Activated naive CD8-positive, alpha-beta T cell treated with anti-CD3 and anti-CD28 coated beads, Interleukin-2, amount 50 U/mL, for 24 hours (primary cell): ENCODE results near the gene SGSM1.
"Not testable (repeated sequence)": the region's sequence is repeated elsewhere in the genome, so short reads cannot be mapped to it uniquely, and the experiment has no call there.

ENCODE experiments used
- ATAC-seq: fragments of 150-1000 bp; cut with Tn5 transposase; one replicate; pipeline ENCODE4 v1.10.0; 2021
- DNase-seq: peaks from one replicate; pipeline ENCODE4 v3.0.0; 2021
- H3K27ac Mint-ChIP-seq: one replicate; pipeline ENCODE4 v1.8.0; 2021; ENCODE audit warnings: mild to moderate bottlenecking, mixed read lengths
- H3K27me3 Mint-ChIP-seq: one replicate; pipeline ENCODE4 v1.8.0; 2021; ENCODE audit warnings: mixed read lengths
- H3K36me3 Mint-ChIP-seq: one replicate; pipeline ENCODE4 v1.8.0; 2021; ENCODE audit warnings: low read depth, mixed read lengths
- H3K4me1 Mint-ChIP-seq: one replicate; pipeline ENCODE4 v1.8.0; 2021; ENCODE audit warnings: mixed read lengths
- H3K4me3 Mint-ChIP-seq: one replicate; pipeline ENCODE4 v1.8.0; 2021; ENCODE audit warnings: mild to moderate bottlenecking, moderate library complexity, mixed read lengths
- H3K9me3 Mint-ChIP-seq: one replicate; pipeline ENCODE4 v1.8.0; 2021; ENCODE audit warnings: mixed read lengths

The SGSM1 gene

DNA sequence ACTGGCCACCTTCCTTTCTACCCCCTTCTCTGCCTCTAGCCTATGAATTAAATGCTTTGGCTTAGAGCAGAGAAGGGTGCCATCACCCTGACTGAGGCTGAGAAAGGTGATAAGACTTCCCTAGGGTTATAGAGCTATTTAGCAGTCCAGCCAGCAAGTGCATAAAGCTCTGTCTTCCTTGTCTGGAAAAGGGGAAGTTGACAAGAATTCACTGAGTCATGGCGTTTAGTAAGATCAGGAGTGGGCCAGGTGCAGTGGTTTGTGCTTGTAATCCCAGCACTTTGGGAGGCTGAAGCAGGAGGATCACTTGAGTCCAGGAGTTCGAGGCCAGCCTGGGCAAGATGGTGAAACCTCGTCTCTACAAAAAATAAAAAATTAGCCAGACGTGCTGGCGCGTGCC is 77.4 kb downstream of the SGSM1 start:
- no peaks in the 10 kb centered on the region for H3K36me3 Mint-ChIP-seq
- H3K4me3 Mint-ChIP-seq: no peak overlapping the region
- H3K9me3 Mint-ChIP-seq: no peaks in the 10 kb centered on the region
- ATAC-seq (no peak), DNase-seq (no peak)
- no peaks in the 10 kb centered on the region for H3K27me3 Mint-ChIP-seq
- H3K27ac Mint-ChIP-seq: no peak overlapping the region
- H3K4me1 Mint-ChIP-seq: no peaks in the 10 kb centered on the region

DNA sequence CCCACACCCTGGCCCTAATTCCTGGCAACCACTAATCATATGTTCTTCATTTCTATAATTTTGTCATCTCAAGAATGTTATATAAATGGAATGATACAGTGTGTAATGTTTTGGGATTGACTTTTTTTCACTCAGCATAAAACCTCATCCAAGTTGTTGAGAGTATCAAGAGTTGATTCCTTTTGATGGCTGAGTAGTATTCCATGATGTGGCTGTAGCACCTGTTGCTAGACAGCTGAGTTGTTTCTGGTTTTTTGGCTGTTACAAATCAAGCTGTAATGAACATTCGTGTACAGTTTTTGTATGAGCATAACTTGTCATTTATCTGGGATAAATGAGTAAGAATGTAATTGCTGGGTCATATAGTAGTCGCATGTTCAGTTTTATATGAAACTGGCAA is 81.2 kb downstream of the SGSM1 start:
- Mint-ChIP-seq H3K27ac (no peak overlapping the region), H3K27me3 (no peaks in the 10 kb centered on the region), H3K9me3 (no peaks in the 10 kb centered on the region), H3K4me1 (no peaks in the 10 kb centered on the region), H3K4me3 (no peak overlapping the region), H3K36me3 (no peaks in the 10 kb centered on the region)
- no peak for ATAC-seq
- DNase-seq: no peak

DNA sequence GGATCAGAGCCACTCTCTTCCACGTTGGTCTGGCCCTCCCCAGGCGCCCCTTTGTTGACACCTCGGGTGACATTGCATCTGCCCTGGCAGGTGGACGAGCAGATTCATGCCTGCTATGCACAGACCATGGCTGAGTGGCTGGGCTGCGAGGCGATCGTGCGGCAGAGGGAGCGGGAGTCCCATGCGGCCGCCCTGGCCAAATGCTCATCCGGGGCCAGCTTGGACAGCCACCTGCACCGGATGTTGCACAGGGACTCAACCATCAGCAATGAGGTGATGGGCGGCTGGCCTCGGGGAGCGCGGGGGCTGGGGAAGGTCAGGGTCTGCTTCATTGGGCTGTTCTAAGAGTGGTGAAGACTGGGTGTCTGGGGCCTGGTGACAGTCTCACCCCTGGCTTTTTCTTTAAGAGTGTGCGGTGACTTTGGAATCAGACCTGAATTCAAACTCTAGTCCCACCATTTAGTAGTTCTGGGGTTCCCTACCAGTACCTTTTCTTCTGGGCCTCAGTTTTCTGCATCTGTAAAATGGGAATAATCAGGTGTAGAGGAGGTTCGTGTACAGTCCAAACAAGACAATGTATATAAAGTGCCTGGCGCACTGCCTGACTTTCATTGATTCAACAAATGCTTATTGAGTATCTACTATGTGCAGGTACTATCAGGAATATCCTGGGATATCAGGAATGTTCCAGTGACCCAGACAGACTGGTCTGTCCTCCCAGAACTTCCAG is 87.5 kb downstream of the SGSM1 start:
- Mint-ChIP-seq H3K27me3 (peaks cover 2% of the 10 kb centered on the region), H3K27ac (no peak overlapping the region), H3K4me1 (no peaks in the 10 kb centered on the region), H3K36me3 (no peaks in the 10 kb centered on the region), H3K4me3 (no peak overlapping the region), H3K9me3 (no peaks in the 10 kb centered on the region)
- DNase-seq (no peak), ATAC-seq (no peak)

DNA sequence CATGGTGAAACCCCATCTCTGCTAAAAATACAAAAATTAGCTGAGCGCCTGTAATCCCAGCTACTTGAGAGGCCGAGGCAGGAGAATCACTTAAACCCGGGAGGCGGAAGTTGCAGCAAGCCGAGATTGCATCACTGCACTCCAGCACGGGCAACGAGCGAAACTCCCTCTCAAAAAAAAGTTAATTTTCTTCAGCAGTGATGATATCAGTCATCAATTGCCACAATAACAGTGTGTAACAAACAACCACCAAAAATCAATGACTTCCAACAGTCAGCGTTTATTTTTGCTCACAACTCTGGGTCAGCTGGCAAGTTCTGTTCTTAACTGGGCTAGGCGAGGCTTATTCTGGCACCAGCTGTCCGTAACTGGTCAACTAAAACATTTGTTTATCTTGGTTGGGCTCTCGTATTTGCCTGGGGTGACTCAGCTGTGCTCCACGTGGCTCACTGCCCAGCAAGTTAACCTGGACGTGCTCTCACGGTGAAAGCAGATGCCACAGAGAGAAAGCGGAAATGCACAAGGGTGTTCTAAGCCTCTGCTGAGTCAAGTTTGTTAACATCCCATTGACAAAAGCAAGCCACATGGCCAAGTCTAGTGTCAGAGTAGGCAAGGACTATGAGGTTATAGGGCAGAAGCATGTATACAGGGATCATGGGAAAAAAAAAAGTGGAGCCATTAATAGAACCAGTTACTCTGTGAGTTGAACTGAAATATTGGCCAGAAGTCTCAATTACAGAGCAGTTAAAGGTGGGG is 88.4 kb downstream of the SGSM1 start:
- DNase-seq (no peak), ATAC-seq (no peak)
- H3K9me3 Mint-ChIP-seq: no peaks in the 10 kb centered on the region

DNA sequence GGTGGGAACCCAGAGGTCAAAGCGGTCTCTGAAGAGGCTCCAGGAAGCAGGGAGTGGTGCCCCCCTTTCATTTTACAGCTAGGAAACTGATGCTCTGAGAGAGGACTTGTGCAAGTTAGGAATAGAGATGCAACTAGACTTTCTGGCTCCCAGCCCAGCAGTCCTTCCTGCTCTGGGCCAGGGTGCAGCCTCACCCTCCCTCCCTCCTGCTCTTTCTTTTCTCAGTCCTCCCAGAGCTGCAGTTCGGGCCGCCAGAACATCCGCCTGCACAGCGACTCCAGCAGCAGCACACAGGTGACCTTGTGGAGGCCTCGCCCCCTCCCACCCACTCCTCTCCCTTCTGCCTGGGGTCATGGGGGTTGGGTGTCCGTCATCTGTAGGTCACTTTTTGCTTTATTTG is 89.0 kb downstream of the SGSM1 start:
- H3K4me1 Mint-ChIP-seq: no peaks in the 10 kb centered on the region
- no peak for ATAC-seq

More for the DNA sequence above, 88.4 kb downstream of the SGSM1 start:
- H3K36me3 Mint-ChIP-seq: no peaks in the 10 kb centered on the region
- H3K4me3 Mint-ChIP-seq: no peak overlapping the region
- H3K27me3 Mint-ChIP-seq: peaks cover 2% of the 10 kb centered on the region
- no peaks in the 10 kb centered on the region for H3K4me1 Mint-ChIP-seq
- H3K27ac Mint-ChIP-seq: no peak overlapping the region

DNA sequence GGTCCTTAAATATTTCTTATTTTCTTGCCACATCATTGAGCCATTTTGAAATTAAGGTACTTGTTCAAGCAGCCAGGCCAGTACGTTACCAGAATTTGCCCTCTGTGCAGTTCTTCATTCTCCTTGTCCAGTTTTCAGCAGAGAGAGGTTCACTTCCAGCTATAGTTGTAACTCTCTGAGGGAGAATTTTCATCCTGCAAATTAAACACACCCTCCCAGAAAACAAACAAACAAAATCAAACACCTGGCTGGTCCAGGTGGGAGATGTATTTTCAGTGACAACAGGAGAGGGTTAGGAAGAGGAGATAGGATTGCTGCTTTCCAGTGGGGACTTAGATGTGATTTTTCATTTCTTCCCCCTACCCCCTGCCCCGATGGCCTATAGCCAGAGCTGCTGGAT is 95.4 kb downstream of the SGSM1 start:
- peaks cover 17% of the 10 kb centered on the region for H3K9me3 Mint-ChIP-seq
- H3K36me3 Mint-ChIP-seq: peaks cover 16% of the 10 kb centered on the region
- no peak overlapping the region for H3K4me3 Mint-ChIP-seq
- H3K4me1 Mint-ChIP-seq: no peaks in the 10 kb centered on the region
- ATAC-seq: no peak
- no peak overlapping the region for H3K27ac Mint-ChIP-seq
- no peak for DNase-seq
- H3K27me3 Mint-ChIP-seq: peaks cover 3% of the 10 kb centered on the region

More for the DNA sequence above, 89.0 kb downstream of the SGSM1 start:
- H3K36me3 Mint-ChIP-seq: no peaks in the 10 kb centered on the region
- no peak for DNase-seq
- H3K9me3 Mint-ChIP-seq: no peaks in the 10 kb centered on the region
- H3K27me3 Mint-ChIP-seq: peaks cover 2% of the 10 kb centered on the region
- no peak overlapping the region for H3K27ac Mint-ChIP-seq
- no peak overlapping the region for H3K4me3 Mint-ChIP-seq

DNA sequence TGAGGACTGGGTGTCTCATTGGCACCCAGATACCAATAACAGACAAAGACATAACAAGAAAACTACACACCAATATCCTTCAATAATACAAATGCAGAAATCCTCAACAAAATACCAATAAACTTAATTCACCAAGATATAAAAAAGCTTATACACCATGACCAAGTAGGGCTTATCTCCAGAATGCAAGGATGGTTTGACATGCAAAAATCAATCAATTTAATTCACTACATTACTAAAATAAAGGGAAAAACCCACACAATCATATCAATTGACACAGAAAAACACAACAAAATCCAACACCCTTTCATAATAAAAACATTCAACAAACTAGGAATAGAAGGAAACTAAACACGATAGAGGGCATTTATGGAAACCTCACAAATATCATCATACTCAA is 99.9 kb downstream of the SGSM1 start:
- H3K36me3 Mint-ChIP-seq: peaks cover 16% of the 10 kb centered on the region
- H3K4me3 Mint-ChIP-seq: no peak overlapping the region
- DNase-seq: no peak
- H3K27ac Mint-ChIP-seq: no peak overlapping the region
- no peak for ATAC-seq
- peaks cover 3% of the 10 kb centered on the region for H3K27me3 Mint-ChIP-seq
- no peaks in the 10 kb centered on the region for H3K4me1 Mint-ChIP-seq
- H3K9me3 Mint-ChIP-seq: peaks cover 22% of the 10 kb centered on the region

DNA sequence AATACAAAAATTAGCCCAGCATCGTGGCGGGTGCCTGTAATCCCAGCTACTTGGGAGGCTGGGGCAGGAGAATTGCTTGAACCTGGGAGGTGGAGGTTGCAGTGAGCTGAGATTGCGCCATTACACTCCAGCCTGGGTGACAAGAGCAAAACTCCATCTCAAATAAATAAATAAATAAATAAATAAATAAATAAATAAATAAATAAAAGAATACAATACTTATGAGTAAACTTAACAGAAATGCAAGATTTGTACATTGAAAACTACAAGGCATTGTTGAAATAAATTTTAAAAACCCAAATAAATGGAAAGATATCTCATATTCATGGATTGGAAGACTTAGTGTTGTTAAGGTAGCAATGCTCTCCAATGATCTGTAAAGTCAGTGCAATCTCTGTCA is 101.1 kb downstream of the SGSM1 start:
- not testable (repeated sequence) for H3K27ac Mint-ChIP-seq, H3K4me3 Mint-ChIP-seq, H3K4me1 Mint-ChIP-seq, H3K27me3 Mint-ChIP-seq, DNase-seq, ATAC-seq
- Mint-ChIP-seq H3K36me3 (peaks cover 16% of the 10 kb centered on the region), H3K9me3 (peaks cover 22% of the 10 kb centered on the region)

DNA sequence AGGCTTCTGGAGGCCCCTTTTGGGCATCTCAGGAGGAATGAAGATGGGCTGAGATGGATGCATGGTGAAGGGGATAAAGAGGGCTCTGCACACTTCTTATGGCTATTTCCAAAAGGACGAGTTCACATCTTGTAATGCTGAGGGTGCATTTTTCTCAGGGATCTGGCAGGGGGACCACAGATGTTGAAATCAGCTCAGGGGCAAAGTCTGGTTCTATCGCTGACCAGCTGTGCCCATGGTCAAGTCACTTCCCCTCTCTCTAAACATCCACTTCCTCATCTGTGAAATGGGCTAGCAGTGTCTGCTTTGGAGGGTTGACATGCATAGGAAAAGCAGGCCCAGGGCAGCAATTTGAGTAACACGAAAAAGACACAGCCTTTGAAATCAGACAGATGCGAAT is 114.0 kb downstream of the SGSM1 start:
- Mint-ChIP-seq H3K9me3 (no peaks in the 10 kb centered on the region), H3K4me1 (no peaks in the 10 kb centered on the region), H3K27ac (no peak overlapping the region), H3K36me3 (no peaks in the 10 kb centered on the region), H3K27me3 (no peaks in the 10 kb centered on the region), H3K4me3 (no peak overlapping the region)
- DNase-seq: no peak
- no peak for ATAC-seq

DNA sequence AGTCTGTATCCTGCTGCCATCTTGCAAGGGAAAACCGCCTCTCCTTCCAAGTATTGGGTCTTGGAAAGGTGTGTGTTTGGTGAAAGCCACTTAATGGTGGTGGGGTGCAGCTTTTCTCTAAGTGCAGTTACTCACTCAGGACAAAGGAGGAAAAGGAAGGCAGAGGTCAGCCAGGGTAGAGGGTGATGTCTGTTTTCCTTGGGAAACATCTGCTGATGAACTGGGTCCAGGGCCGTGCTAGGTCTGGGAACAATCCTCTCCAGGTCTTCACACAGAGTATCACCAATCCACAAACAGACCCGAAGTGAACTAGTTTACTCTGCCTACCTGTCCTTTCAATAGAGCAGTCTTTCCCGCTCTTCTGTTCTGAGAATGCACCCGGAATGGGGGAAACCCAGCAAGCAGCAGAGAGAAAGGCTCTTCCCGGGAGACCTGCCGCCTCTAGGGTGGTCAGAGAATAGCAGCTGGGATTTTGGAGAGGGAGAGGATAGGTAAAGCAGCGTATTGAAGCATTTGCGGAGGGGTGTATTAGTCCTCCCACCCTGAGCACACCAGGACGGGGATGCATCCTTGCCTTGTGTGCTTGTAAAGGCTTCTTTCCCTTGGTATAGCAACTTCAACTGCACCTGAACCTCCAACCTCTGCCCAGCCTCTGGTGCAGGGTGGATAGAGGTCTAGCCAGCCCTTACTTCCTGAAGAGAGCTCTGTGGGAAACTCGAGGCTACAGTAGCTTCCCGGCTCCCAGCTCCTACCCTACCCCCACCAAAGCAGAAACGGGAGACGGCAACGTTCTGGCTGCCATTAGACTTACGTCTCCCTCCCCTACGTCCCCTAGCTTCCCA is 119.8 kb downstream of the SGSM1 start:
- no peaks in the 10 kb centered on the region for H3K9me3 Mint-ChIP-seq
- no peak overlapping the region for H3K27ac Mint-ChIP-seq
- no peak for DNase-seq
- no peaks in the 10 kb centered on the region for H3K36me3 Mint-ChIP-seq
- H3K4me3 Mint-ChIP-seq: no peak overlapping the region
- ATAC-seq: no peak
- peaks cover 15% of the 10 kb centered on the region for H3K27me3 Mint-ChIP-seq
- no peaks in the 10 kb centered on the region for H3K4me1 Mint-ChIP-seq

DNA sequence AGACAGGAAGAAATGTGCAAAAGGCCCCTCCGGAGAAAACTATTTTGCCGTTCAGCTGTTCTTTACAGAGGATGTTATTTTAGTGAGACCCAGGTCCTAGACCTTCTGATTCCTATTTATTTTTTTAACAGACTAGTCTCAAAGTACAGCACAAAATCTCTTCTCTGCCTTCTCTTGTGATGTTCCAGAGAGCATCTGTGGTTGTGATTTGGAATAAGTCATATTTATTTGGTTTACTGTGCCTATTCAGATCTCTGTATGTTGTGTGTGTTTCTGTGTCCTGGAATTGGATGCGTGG is 120.4 kb downstream of the SGSM1 start:
- Mint-ChIP-seq H3K27me3 (peaks cover 15% of the 10 kb centered on the region), H3K27ac (no peak overlapping the region), H3K9me3 (no peaks in the 10 kb centered on the region), H3K4me3 (no peak overlapping the region), H3K36me3 (no peaks in the 10 kb centered on the region), H3K4me1 (no peaks in the 10 kb centered on the region)
- ATAC-seq: no peak
- no peak for DNase-seq

DNA sequence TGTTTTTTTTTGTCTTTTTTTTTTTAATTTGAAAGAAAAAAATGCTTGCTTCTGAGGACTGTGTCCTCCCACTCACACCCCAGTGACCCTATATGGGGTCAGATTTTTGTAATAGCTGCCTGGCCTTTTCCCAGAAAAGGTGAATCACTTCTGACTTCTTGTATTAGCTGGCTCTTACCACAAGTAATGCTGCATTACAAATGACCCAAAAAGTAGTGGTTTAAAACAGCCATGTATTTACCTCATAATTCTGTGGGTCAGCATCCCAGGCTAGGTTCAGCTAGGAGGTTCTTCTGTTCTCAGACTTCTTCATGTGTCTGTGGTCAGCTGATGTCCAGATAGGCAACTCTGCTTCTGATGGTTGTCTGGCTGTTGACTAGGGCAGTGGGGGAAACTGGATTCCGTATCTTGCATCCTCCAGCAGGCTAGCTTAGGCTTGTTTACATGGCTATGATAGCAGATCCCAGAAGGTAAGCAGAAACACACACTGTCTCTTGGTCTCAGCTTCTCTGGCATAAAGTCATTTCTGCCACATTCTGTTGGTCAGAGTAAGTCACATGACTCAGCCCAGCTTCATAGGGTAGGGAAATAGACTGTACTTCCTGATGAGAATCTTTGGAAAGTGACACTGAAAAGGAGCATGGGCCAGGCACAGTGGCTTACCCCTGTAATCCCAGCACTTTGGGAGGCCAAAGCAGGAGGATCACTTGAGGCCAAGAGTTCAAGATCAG is 121.0 kb downstream of the SGSM1 start:
- no peak for ATAC-seq
- Mint-ChIP-seq H3K4me1 (no peaks in the 10 kb centered on the region), H3K27ac (no peak overlapping the region), H3K9me3 (no peaks in the 10 kb centered on the region), H3K4me3 (no peak overlapping the region), H3K36me3 (no peaks in the 10 kb centered on the region), H3K27me3 (peaks cover 19% of the 10 kb centered on the region)
- DNase-seq: no peak

DNA sequence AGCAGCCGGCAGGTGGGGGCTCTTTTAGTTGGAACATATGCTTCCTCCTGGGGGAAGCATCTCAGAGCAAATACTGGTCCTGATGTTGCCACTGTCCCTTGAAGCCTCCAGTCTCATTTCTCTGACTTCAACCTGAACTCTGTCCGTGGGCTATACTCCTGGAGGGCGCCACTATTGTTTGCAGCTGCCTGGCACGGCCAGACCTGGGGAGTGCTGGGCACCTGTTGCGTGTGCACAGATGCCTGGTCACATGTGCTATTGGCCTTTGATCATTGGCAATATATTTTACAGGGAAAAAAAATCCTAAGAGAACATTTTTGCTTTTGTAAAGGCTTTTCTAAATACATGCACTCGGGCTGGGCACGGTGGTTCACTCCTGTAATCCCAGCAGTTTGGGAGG is 122.3 kb downstream of the SGSM1 start:
- Mint-ChIP-seq H3K9me3 (no peaks in the 10 kb centered on the region), H3K4me3 (no peak overlapping the region), H3K27ac (no peak overlapping the region), H3K36me3 (no peaks in the 10 kb centered on the region), H3K4me1 (no peaks in the 10 kb centered on the region), H3K27me3 (peaks cover 20% of the 10 kb centered on the region)
- DNase-seq (no peak), ATAC-seq (no peak)

DNA sequence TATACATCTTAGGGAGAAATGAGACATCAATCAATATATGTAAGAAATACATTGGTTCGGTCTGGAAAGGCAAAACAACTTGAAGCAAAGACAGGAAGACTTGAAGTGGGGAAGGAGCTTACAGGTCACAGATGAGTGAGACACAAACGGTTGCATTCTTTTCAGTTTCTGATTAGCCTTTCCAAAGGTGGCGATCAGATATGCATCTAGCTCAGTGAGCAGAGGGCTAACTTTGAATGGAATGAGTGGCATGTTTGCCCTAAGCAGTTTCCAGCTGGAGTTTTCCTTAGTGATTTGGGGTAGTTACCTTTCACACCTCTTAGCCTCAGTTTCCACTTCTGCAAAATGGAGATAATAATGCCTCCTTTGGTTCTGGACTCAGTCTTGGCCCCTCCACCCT is 124.7 kb downstream of the SGSM1 start:
- Mint-ChIP-seq H3K36me3 (no peaks in the 10 kb centered on the region), H3K4me3 (no peak overlapping the region)

More for the DNA sequence above, 124.7 kb downstream of the SGSM1 start:
- DNase-seq (no peak), ATAC-seq (no peak)
- H3K4me1 Mint-ChIP-seq: no peaks in the 10 kb centered on the region
- H3K9me3 Mint-ChIP-seq: no peaks in the 10 kb centered on the region
- H3K27ac Mint-ChIP-seq: no peak overlapping the region
- peaks cover 20% of the 10 kb centered on the region for H3K27me3 Mint-ChIP-seq
